ENCODE data around the gene MAPK8. TPM values are rescaled to one million over a fixed set of nuclear protein-coding genes. Genes with fewer than 3 reads are reported as not detected.
A peak's percentile ranks its signal among the peaks of the same experiment; 100 is the strongest.

MAPK8 gene
- total and polyA plus RNA-seq, 9 of the 15 experiments (the other 6 are each of a cell fraction or from before 2014, with no cell fraction given): 6.4 to 159 (median 71.0) TPM

DNA sequence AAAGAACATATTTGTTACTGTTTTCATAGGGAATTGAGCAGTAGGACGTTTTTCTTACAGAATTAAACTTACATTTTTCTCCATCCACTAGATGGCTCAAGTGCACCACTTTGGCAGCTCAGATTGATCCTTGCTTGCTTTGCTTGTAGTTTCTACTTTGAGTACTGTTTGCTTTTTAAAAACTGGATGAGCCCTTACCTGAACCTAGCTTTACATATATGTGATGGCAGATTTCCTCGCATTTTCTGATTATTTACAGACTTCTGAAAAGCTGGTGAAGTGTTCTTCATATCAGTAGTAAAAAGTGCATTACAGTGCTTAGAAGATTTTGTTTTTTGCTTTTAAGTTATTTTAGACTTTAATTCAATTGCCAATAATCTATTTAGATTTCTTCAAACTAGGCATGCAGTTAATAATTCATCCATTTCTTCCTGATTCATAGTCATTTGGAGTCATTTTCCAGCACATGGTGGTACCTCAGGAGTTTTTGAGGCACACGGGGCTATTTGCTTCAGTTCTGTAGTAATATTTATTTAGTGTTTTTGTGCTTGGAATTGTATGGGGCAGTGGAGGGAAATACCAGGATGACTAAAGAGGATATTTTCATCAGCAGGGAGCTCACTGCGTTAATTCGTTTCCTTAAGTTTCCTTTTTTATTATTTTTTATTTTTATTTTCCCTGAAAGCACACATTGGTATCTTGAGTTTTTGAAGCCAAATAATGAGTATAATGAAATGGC is 57.3 kb downstream of the MAPK8 start (continued):
- TF ChIP-seq TOE1 (IDR thresholded peaks at IDR 0.05; ENCODE audit: borderline replicate concordance) (peak; percentile 57; the same call in 1 of the 2 replicates), TOE1 (CRISPR knock-in tag; IDR thresholded peaks at IDR 0.05; ENCODE audit: borderline replicate concordance, low read depth) (no peak), RBM34 (IDR thresholded peaks at IDR 0.05; ENCODE audit: borderline replicate concordance, insufficient read depth, low read length) (no peak), FOS (IDR thresholded peaks at IDR 0.05; ENCODE audit: extremely low read depth, insufficient read length) (no peak), RCOR1 (IDR thresholded peaks at IDR 0.05; ENCODE audit: borderline replicate concordance in 1 of 2, low read depth in 2 of 2, low read length in 2 of 2) (peak in 1 of 2 experiments; percentile 14; a peak in 1 of 4 replicates), ZNF766 (CRISPR knock-in tag; conservative IDR thresholded peaks at IDR 0.05) (no peak), LARP7 (IDR thresholded peaks at IDR 0.05) (no peak), HSF4 (CRISPR knock-in tag; IDR thresholded peaks at IDR 0.05; ENCODE audit: borderline replicate concordance) (no peak), KDM5B (IDR thresholded peaks at IDR 0.05; ENCODE audit: insufficient replicate concordance, low read depth, low read length) (no peak), ZNF217 (CRISPR knock-in tag; IDR thresholded peaks at IDR 0.05) (no peak), ZNF445 (CRISPR knock-in tag; IDR thresholded peaks at IDR 0.05; ENCODE audit: low read depth) (no peak), POLR3G (IDR thresholded peaks at IDR 0.05; ENCODE audit: extremely low read depth, insufficient read length, insufficient replicate concordance) (no peak), CREBBP (IDR thresholded peaks at IDR 0.05; ENCODE audit: low read depth, low read length) (no peak), SMAD4 (CRISPR knock-in tag; conservative IDR thresholded peaks at IDR 0.05) (no peak), IRF2 (CRISPR knock-in tag; IDR thresholded peaks at IDR 0.05) (no peak), ZKSCAN1 (IDR thresholded peaks at IDR 0.05; ENCODE audit: low read depth, low read length) (no peak), SNRNP70 (optimal IDR thresholded peaks at IDR 0.05; ENCODE audit: low read depth, low read length) (no peak), TAF7 (tag; IDR thresholded peaks at IDR 0.05) (no peak)
- TF ChIP-seq, protein P1, sequence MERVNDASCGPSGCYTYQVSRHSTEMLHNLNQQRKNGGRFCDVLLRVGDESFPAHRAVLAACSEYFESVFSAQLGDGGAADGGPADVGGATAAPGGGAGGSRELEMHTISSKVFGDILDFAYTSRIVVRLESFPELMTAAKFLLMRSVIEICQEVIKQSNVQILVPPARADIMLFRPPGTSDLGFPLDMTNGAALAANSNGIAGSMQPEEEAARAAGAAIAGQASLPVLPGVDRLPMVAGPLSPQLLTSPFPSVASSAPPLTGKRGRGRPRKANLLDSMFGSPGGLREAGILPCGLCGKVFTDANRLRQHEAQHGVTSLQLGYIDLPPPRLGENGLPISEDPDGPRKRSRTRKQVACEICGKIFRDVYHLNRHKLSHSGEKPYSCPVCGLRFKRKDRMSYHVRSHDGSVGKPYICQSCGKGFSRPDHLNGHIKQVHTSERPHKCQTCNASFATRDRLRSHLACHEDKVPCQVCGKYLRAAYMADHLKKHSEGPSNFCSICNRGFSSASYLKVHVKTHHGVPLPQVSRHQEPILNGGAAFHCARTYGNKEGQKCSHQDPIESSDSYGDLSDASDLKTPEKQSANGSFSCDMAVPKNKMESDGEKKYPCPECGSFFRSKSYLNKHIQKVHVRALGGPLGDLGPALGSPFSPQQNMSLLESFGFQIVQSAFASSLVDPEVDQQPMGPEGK (CRISPR knock-in tag; IDR thresholded peaks at IDR 0.05; ENCODE audit: borderline replicate concordance): no peak
- TF ChIP-seq, protein P2, sequence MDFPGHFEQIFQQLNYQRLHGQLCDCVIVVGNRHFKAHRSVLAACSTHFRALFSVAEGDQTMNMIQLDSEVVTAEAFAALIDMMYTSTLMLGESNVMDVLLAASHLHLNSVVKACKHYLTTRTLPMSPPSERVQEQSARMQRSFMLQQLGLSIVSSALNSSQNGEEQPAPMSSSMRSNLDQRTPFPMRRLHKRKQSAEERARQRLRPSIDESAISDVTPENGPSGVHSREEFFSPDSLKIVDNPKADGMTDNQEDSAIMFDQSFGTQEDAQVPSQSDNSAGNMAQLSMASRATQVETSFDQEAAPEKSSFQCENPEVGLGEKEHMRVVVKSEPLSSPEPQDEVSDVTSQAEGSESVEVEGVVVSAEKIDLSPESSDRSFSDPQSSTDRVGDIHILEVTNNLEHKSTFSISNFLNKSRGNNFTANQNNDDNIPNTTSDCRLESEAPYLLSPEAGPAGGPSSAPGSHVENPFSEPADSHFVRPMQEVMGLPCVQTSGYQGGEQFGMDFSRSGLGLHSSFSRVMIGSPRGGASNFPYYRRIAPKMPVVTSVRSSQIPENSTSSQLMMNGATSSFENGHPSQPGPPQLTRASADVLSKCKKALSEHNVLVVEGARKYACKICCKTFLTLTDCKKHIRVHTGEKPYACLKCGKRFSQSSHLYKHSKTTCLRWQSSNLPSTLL (IDR thresholded peaks at IDR 0.05): no peak
- TF ChIP-seq, protein P3, sequence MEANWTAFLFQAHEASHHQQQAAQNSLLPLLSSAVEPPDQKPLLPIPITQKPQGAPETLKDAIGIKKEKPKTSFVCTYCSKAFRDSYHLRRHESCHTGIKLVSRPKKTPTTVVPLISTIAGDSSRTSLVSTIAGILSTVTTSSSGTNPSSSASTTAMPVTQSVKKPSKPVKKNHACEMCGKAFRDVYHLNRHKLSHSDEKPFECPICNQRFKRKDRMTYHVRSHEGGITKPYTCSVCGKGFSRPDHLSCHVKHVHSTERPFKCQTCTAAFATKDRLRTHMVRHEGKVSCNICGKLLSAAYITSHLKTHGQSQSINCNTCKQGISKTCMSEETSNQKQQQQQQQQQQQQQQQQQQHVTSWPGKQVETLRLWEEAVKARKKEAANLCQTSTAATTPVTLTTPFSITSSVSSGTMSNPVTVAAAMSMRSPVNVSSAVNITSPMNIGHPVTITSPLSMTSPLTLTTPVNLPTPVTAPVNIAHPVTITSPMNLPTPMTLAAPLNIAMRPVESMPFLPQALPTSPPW (CRISPR knock-in tag; IDR thresholded peaks at IDR 0.05): no peak; the same call in 1 of the 2 replicates

All from K562 (cell line).